Suprapubic skin (tissue), 4 donors: Measurements from ENCODE around the gene ITPK1. TPM values are rescaled to one million over a fixed set of nuclear protein-coding genes. Genes with fewer than 3 reads are reported as not detected.

Experiments
- DNase-seq, 2 donors: peaks; one replicate each; pipeline ENCODE4 v3.0.0-alpha.2; 2019; ENCODE audit warnings: low spot score in 2 of 2
- H3K27ac ChIP-seq: fragments of 200-600 bp; sonication (generic); one replicate; pipeline ENCODE4 v1.5.1; 2019
- H3K27me3 ChIP-seq: fragments of 200-600 bp; sonication (generic); one replicate; pipeline ENCODE4 v1.5.1; 2019
- H3K36me3 ChIP-seq: fragments of 200-600 bp; sonication (generic); one replicate; pipeline ENCODE4 v1.5.1; 2019
- H3K4me1 ChIP-seq: fragments of 200-600 bp; sonication (generic); one replicate; pipeline ENCODE4 v1.5.1; 2019
- H3K4me3 ChIP-seq: fragments of 200-600 bp; sonication (generic); one replicate; pipeline ENCODE4 v1.5.1; 2019; ENCODE audit warnings: mild to moderate bottlenecking
- H3K9me3 ChIP-seq: fragments of 200-600 bp; sonication (generic); one replicate; pipeline ENCODE4 v1.5.1; 2019
- EP300 ChIP-seq: sonication (generic); formaldehyde crosslinking; IDR thresholded peaks from one replicate; pipeline ENCODE4 v1.6.1; 2017; ENCODE audit warnings: antibody characterized with exemption
- POLR2A ChIP-seq, 2 donors: fragments of 450-650 bp; IDR thresholded peaks; one replicate each; pipeline ENCODE4 v1.6.1; 2017; ENCODE audit warnings: antibody characterized with exemption in 2 of 2, mild to moderate bottlenecking in 2 of 2, moderate library complexity in 2 of 2
- POLR2AphosphoS5 ChIP-seq, 3 donors: sonication (generic); formaldehyde crosslinking; IDR thresholded peaks; one replicate each; pipeline ENCODE4 v1.6.1; 2017; ENCODE audit warnings: antibody characterized with exemption in 3 of 3
- WGBS: methylation state at CpG from one replicate; pipeline ENCODE4 v1.1.5; 2018; 5-methylcytosine and 5-hydroxymethylcytosine counted together
- total RNA-seq, 4 donors: library from RNA; depleted of rRNA; stranded (reverse); fragments of >200 nt; gene quantifications; one replicate each; pipeline ENCODE4 v1.1.0, GENCODE V29; 2016
- TF ChIP-seq, protein P1 (sequence below), 2 donors: fragments of 200-600 bp in 1 of 2; fragments of 450-650 bp in 1 of 2; sonication (generic) in 1 of 2; IDR thresholded peaks; one replicate each; pipeline ENCODE4 v1.5.1; 2016 to 2019; ENCODE audit warnings: antibody characterized with exemption in 2 of 2, mild to moderate bottlenecking in 1 of 2, moderate library complexity in 1 of 2

The ITPK1 gene
- total RNA-seq, 4 donors from 2014 or later: 29.9 to 33.6 (median 32.2) TPM

DNA sequence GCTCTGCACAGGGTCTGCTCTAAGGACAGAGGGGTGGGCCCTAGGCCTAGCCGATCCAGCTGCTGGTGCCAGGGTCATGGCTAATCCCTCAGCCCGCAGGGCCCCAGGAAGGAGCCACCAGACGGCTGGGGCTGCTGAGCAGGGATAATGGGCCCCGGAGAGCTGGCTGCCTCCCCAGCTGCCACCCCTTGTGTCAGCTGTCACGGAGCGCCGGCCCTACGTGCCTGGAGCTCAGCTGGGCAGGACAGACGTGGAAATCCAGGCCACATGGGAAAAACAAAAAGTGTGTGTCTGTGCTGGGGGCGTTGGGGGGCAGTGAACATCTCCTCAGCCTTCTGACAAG lies 156.6 kb downstream of the ITPK1 start:
- no peak overlapping the region for H3K27ac ChIP-seq
- no peaks in the 10 kb centered on the region for H3K9me3 ChIP-seq
- H3K4me3 ChIP-seq: no peak overlapping the region
- no peaks in the 10 kb centered on the region for H3K4me1 ChIP-seq
- 86% methylated on average over 10 of the region's 10 CpGs for WGBS
- H3K27me3 ChIP-seq: no peaks in the 10 kb centered on the region
- DNase-seq: no peak
- no peak for TF ChIP-seq POLR2A (IDR thresholded peaks at IDR 0.05)
- no peak for TF ChIP-seq POLR2AphosphoS5 (IDR thresholded peaks at IDR 0.05)
- no peak for TF ChIP-seq EP300
- TF ChIP-seq, protein P1, sequence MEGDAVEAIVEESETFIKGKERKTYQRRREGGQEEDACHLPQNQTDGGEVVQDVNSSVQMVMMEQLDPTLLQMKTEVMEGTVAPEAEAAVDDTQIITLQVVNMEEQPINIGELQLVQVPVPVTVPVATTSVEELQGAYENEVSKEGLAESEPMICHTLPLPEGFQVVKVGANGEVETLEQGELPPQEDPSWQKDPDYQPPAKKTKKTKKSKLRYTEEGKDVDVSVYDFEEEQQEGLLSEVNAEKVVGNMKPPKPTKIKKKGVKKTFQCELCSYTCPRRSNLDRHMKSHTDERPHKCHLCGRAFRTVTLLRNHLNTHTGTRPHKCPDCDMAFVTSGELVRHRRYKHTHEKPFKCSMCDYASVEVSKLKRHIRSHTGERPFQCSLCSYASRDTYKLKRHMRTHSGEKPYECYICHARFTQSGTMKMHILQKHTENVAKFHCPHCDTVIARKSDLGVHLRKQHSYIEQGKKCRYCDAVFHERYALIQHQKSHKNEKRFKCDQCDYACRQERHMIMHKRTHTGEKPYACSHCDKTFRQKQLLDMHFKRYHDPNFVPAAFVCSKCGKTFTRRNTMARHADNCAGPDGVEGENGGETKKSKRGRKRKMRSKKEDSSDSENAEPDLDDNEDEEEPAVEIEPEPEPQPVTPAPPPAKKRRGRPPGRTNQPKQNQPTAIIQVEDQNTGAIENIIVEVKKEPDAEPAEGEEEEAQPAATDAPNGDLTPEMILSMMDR (IDR thresholded peaks at IDR 0.05): no peak
- H3K36me3 ChIP-seq: peaks cover 40% of the 10 kb centered on the region

DNA sequence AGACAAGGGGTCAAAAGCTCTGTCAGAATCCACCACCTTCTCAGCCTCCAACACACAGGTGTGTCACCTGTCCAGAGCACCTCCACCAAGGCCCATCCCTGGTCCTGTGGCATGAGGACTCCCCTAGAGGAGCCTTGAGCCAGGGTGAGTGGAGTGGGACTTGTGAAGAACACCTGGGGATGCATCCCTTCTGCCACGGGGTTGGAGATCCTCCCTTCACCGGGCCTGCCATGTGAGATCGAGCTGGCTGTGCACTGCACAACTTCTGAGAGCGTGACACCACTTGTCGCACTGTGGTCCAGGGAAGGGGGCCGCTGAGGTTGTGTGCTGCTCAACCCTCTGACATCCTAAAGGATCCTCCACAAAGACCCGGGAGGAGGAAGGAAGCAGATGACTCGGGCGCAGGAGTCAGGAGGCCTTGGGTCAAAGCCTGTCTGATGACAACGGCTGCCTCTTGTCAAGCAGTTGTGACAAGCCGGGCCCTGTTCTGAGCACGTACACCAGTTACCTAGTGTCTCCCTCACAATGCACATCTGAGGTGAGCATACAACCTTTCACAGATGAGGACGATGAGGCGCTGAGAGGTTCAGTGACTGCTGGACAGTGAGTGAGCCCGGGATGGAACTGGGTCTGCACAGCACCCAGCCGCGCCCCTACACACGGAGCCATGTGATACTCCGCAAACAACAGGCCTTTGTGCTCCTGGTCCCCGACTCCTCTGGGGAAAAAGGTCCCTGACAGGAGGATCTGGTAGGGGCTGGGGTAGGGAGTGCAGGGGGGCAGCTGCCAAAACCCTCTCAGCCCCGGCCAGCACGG lies 157.1 kb downstream of the ITPK1 start:
- WGBS: 96% methylated on average over 12 of the region's 22 CpGs
- TF ChIP-seq POLR2A (IDR thresholded peaks at IDR 0.05) (no peak), EP300 (no peak), POLR2AphosphoS5 (IDR thresholded peaks at IDR 0.05) (no peak)
- TF ChIP-seq, protein P1 (IDR thresholded peaks at IDR 0.05): no peak
- Histone ChIP-seq H3K36me3 (peaks cover 40% of the 10 kb centered on the region), H3K4me3 (no peak overlapping the region), H3K27me3 (no peaks in the 10 kb centered on the region), H3K9me3 (no peaks in the 10 kb centered on the region), H3K4me1 (no peaks in the 10 kb centered on the region), H3K27ac (no peak overlapping the region)
- DNase-seq: no peak

DNA sequence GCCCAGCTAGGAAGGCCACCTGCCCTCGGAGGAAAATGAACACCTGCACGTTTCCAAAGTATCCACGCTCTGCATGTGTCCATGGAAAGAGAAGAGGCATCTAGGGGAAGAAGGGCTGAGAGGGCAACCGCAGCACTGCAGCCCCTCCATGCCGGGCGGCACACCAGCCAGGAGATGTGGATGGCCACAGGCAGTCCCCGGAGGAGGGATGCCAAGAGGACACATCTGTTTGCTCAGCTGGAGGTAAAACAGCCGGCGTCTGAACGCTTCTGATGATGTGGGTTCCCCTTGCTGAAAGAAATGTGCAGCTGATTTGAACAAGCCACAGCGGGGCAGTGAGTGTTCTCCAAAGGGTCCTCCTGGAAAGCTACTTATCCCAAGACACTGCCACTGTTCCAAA lies 158.8 kb downstream of the ITPK1 start:
- TF ChIP-seq POLR2A (IDR thresholded peaks at IDR 0.05) (no peak), POLR2AphosphoS5 (IDR thresholded peaks at IDR 0.05) (no peak), EP300 (no peak)
- TF ChIP-seq, protein P1 (IDR thresholded peaks at IDR 0.05): no peak
- H3K36me3 ChIP-seq: peaks cover 38% of the 10 kb centered on the region
- 93% methylated on average over 11 of the region's 11 CpGs for WGBS

DNA sequence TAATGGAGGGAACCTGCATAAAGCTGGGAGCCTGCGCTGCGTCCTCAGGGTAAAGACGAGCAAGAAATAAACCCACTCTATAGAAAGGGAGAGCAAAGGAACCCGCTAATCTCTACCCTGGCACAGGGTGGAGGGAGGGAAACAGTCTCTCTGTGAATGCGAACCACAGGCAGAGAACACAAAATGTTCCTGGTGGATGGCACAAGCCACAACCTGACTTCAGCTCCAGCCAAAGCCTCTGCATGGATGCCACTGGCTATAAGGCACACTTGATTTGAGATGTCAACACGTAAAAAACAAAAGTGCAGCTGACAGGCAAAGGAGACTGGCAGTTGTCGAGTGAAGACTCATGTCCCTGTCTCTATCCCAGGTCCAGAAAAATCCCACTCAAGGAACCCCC lies 160.3 kb downstream of the ITPK1 start:
- H3K4me3 ChIP-seq: no peak overlapping the region
- no peak for DNase-seq
- TF ChIP-seq EP300 (no peak), POLR2A (IDR thresholded peaks at IDR 0.05) (no peak), POLR2AphosphoS5 (IDR thresholded peaks at IDR 0.05) (no peak)
- TF ChIP-seq, protein P1 (IDR thresholded peaks at IDR 0.05): no peak
- peaks cover 5% of the 10 kb centered on the region for H3K4me1 ChIP-seq
- no peaks in the 10 kb centered on the region for H3K27me3 ChIP-seq
- no peak overlapping the region for H3K27ac ChIP-seq
- no peaks in the 10 kb centered on the region for H3K9me3 ChIP-seq
- 82% methylated on average over 7 of the region's 7 CpGs for WGBS
- peaks cover 25% of the 10 kb centered on the region for H3K36me3 ChIP-seq

More for the DNA sequence above, 158.8 kb downstream of the ITPK1 start:
- no peaks in the 10 kb centered on the region for H3K27me3 ChIP-seq
- H3K27ac ChIP-seq: no peak overlapping the region
- H3K4me1 ChIP-seq: peaks cover 1% of the 10 kb centered on the region
- H3K4me3 ChIP-seq: no peak overlapping the region
- DNase-seq: no peak
- H3K9me3 ChIP-seq: no peaks in the 10 kb centered on the region

DNA sequence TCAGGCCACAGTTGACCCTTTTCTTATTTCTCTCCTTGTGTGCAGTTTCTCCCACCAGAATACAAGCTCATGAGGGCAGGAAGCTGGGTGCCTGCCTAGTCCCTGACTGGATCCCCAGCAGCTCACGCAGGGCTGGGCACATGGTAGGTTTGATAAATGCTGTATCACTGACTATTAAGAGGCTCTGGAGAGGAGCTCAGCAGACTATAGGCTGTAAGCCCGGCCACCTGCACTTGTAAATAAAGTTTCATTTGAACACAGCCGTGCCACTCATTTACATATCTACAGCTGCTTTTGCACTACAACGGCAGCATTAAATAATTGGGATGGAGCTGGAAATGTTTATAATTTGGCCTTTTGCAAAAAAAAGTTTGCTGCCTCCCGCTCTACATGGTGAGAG lies 160.8 kb downstream of the ITPK1 start:
- no peaks in the 10 kb centered on the region for H3K27me3 ChIP-seq
- TF ChIP-seq, protein P1 (IDR thresholded peaks at IDR 0.05): no peak
- TF ChIP-seq POLR2A (IDR thresholded peaks at IDR 0.05) (no peak), POLR2AphosphoS5 (IDR thresholded peaks at IDR 0.05) (no peak), EP300 (no peak)

More for the DNA sequence above, 160.8 kb downstream of the ITPK1 start:
- Histone ChIP-seq H3K4me3 (no peak overlapping the region), H3K27ac (no peak overlapping the region), H3K36me3 (peaks cover 25% of the 10 kb centered on the region), H3K9me3 (no peaks in the 10 kb centered on the region), H3K4me1 (peaks cover 5% of the 10 kb centered on the region)
- DNase-seq: no peak
- WGBS: 88% methylated on average over 5 of the region's 5 CpGs
